ENCODE data around the gene ZNF276. TPM values are rescaled to one million over a fixed set of nuclear protein-coding genes. Genes with fewer than 3 reads are reported as not detected.

Gene ZNF276
- total RNA-seq, 2 donors from 2014 or later = 25.0 to 34.1 TPM

GRCh38 chr16:89746043-89746442 is 24.7 kb downstream of the ZNF276 start:
- H3K27me3 ChIP-seq (replicated peaks; ENCODE audit: insufficient read depth) = no peaks in the 10 kb centered on the region
- no peak overlapping the region for H3K4me3 ChIP-seq
- ATAC-seq (ENCODE audit: insufficient number of reproducible peaks, low FRiP score, low read depth) (no peak), DNase-seq (ENCODE audit: low spot score) (no peak)
- no peaks in the 10 kb centered on the region for H3K36me3 ChIP-seq
- H3K27ac ChIP-seq = no peak overlapping the region
- no peaks in the 10 kb centered on the region for H3K9me3 ChIP-seq
- no peak for TF ChIP-seq CTCF (IDR thresholded peaks at IDR 0.05)
- H3K4me1 ChIP-seq (ENCODE audit: control insufficient read depth in 1 of 2, low read depth in 2 of 2) = no peaks in the 10 kb centered on the region

- H3K27ac ChIP-seq = no peak overlapping the region
- ATAC-seq (ENCODE audit: insufficient number of reproducible peaks, low FRiP score, low read depth) (no peak), DNase-seq (ENCODE audit: low spot score) (no peak)
- no peaks in the 10 kb centered on the region for H3K36me3 ChIP-seq
- no peaks in the 10 kb centered on the region for H3K4me1 ChIP-seq (ENCODE audit: control insufficient read depth in 1 of 2, low read depth in 2 of 2)
- no peaks in the 10 kb centered on the region for H3K27me3 ChIP-seq (replicated peaks; ENCODE audit: insufficient read depth)
- no peak overlapping the region for H3K4me3 ChIP-seq
- no peaks in the 10 kb centered on the region for H3K9me3 ChIP-seq
- TF ChIP-seq CTCF (IDR thresholded peaks at IDR 0.05) = no peak
These were observed 26.7 kb downstream of the ZNF276 start for GRCh38 chr16:89748076-89748475.

GRCh38 chr16:89748921-89749320 is 27.6 kb downstream of the ZNF276 start:
- TF ChIP-seq CTCF (IDR thresholded peaks at IDR 0.05) = no peak
- no peaks in the 10 kb centered on the region for H3K27me3 ChIP-seq (replicated peaks; ENCODE audit: insufficient read depth)
- H3K36me3 ChIP-seq = no peaks in the 10 kb centered on the region
- DNase-seq (ENCODE audit: low spot score) = no peak
- H3K4me3 ChIP-seq = no peak overlapping the region
- H3K27ac ChIP-seq = no peak overlapping the region
- H3K9me3 ChIP-seq = no peaks in the 10 kb centered on the region
- no peaks in the 10 kb centered on the region for H3K4me1 ChIP-seq (ENCODE audit: control insufficient read depth in 1 of 2, low read depth in 2 of 2)
- no peak for ATAC-seq (ENCODE audit: insufficient number of reproducible peaks, low FRiP score, low read depth)

- DNase-seq (ENCODE audit: low spot score) (no peak), ATAC-seq (ENCODE audit: insufficient number of reproducible peaks, low FRiP score, low read depth) (no peak)
- TF ChIP-seq CTCF (IDR thresholded peaks at IDR 0.05) = no peak
- no peak overlapping the region for H3K4me3 ChIP-seq
- no peaks in the 10 kb centered on the region for H3K36me3 ChIP-seq
- no peaks in the 10 kb centered on the region for H3K4me1 ChIP-seq (ENCODE audit: control insufficient read depth in 1 of 2, low read depth in 2 of 2)
- H3K9me3 ChIP-seq = no peaks in the 10 kb centered on the region
- no peaks in the 10 kb centered on the region for H3K27me3 ChIP-seq (replicated peaks; ENCODE audit: insufficient read depth)
- no peak overlapping the region for H3K27ac ChIP-seq
These were observed 28.3 kb downstream of the ZNF276 start for GRCh38 chr16:89749637-89750036.

GRCh38 chr16:89759746-89760340 is 38.5 kb downstream of the ZNF276 start:
- Histone ChIP-seq H3K9me3 (no peaks in the 10 kb centered on the region), H3K27ac (no peak overlapping the region), H3K36me3 (no peaks in the 10 kb centered on the region), H3K4me1 (ENCODE audit: control insufficient read depth in 1 of 2, low read depth in 2 of 2) (no peaks in the 10 kb centered on the region), H3K4me3 (no peak overlapping the region), H3K27me3 (replicated peaks; ENCODE audit: insufficient read depth) (no peaks in the 10 kb centered on the region)
- ATAC-seq (ENCODE audit: insufficient number of reproducible peaks, low FRiP score, low read depth) = no peak
- DNase-seq (ENCODE audit: low spot score) = no peak
- TF ChIP-seq CTCF (IDR thresholded peaks at IDR 0.05) = no peak
